Right lobe of liver (tissue), 4 donors: Measurements from ENCODE around the gene MEGF8.

Source experiments
- POLR2A ChIP-seq: fragments of 450-650 bp; IDR thresholded peaks from one replicate; pipeline ENCODE4 v1.6.1; 2017; ENCODE audit warnings: antibody characterized with exemption, mild to moderate bottlenecking
- TF ChIP-seq, protein P1 (sequence below), 4 donors: fragments of 200-600 bp in 3 of 4; fragments of 450-650 bp in 1 of 4; IDR thresholded peaks; one replicate each; pipeline versions ENCODE4 v1.5.1 to v1.8.0; 2016 to 2022; ENCODE audit warnings: antibody characterized with exemption in 4 of 4, mild to moderate bottlenecking in 2 of 4
- donor health status: DM: no; HTN: no; CAD: no.
- donor health status: DM: no; HTN: no; CAD: no.
- donor health status: DM: no; HTN: yes; CAD: no.

- TF ChIP-seq, protein P1, sequence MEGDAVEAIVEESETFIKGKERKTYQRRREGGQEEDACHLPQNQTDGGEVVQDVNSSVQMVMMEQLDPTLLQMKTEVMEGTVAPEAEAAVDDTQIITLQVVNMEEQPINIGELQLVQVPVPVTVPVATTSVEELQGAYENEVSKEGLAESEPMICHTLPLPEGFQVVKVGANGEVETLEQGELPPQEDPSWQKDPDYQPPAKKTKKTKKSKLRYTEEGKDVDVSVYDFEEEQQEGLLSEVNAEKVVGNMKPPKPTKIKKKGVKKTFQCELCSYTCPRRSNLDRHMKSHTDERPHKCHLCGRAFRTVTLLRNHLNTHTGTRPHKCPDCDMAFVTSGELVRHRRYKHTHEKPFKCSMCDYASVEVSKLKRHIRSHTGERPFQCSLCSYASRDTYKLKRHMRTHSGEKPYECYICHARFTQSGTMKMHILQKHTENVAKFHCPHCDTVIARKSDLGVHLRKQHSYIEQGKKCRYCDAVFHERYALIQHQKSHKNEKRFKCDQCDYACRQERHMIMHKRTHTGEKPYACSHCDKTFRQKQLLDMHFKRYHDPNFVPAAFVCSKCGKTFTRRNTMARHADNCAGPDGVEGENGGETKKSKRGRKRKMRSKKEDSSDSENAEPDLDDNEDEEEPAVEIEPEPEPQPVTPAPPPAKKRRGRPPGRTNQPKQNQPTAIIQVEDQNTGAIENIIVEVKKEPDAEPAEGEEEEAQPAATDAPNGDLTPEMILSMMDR (IDR thresholded peaks at IDR 0.05), result no peak
- TF ChIP-seq POLR2A, result no peak
Observed at GRCh38 chr19:42427313-42427712, 101.9 kb downstream of the MEGF8 start, which contains the start of gene LIPE.
